T-helper 1 cell treated with Interleukin-12 subunit alpha and Interleukin-12 subunit beta and Interleukin-4 antibody, amounts not matched to agents 30 ng/mL and 1 ng/mL, for 36 hours (primary cell): ENCODE measurements around the gene RAB38. TPM values are rescaled to one million over a fixed set of nuclear protein-coding genes. Genes with fewer than 3 reads are reported as not detected.

ENCODE experiments used
- intact Hi-C: fragments of 100-400 bp; cut with micrococcal nuclease; formaldehyde crosslinking; loops from one replicate; pipeline ENCODE4 v1.15.1; 2024
- total RNA-seq: library from RNA; stranded (reverse); gene quantifications from 2 replicates; pipeline ENCODE4 v1.2.3, GENCODE V29; 2022

RAB38 gene
- total RNA-seq, 1 donor from 2014 or later = 2.6 TPM

GRCh38 chr11:88104408-88104807, 70.8 kb downstream of the RAB38 start:
- intact Hi-C loops = loop anchor here (5.0 kb wide), 2 partner anchors 68 to 198 kb away; no protein-coding TSS in a partner anchor

- intact Hi-C loops = loop anchor here (1.0 to 5.0 kb wide), 8 partner anchors 69 to 449 kb away; partner anchors contain the start of gene CTSC
Observed at GRCh38 chr11:88103337-88104206, 71.7 kb downstream of the RAB38 start.

- intact Hi-C loops = loop anchor here (2.0 to 5.0 kb wide), 3 partner anchors 70 to 382 kb away; no protein-coding TSS in a partner anchor
Observed at GRCh38 chr11:88102598-88102934, 72.7 kb downstream of the RAB38 start.

- intact Hi-C loops = loop anchor here (2.0 to 5.0 kb wide), 3 partner anchors 70 to 383 kb away; no protein-coding TSS in a partner anchor
Observed at GRCh38 chr11:88101881-88102597, 73.2 kb downstream of the RAB38 start.

GRCh38 chr11:88100151-88100550, 75.1 kb downstream of the RAB38 start:
- intact Hi-C loops = loop anchor here (5.0 kb wide), 2 partner anchors 72 to 202 kb away; no protein-coding TSS in a partner anchor

- intact Hi-C loops = no loop called here
Observed at GRCh38 chr11:88098289-88098688, 77.0 kb downstream of the RAB38 start.

GRCh38 chr11:88089134-88089533, 86.1 kb downstream of the RAB38 start:
- intact Hi-C loops = no loop called here

GRCh38 chr11:88087337-88087736, 87.9 kb downstream of the RAB38 start:
- intact Hi-C loops = no loop called here

GRCh38 chr11:88086297-88086696, 88.9 kb downstream of the RAB38 start:
- intact Hi-C loops = no loop called here

- intact Hi-C loops = no loop called here
Observed at GRCh38 chr11:88070437-88070836, 104.8 kb downstream of the RAB38 start.

- intact Hi-C loops = no loop called here
Observed at GRCh38 chr11:88068848-88069554, 106.2 kb downstream of the RAB38 start.

GRCh38 chr11:88066090-88066489, 109.2 kb downstream of the RAB38 start:
- intact Hi-C loops = no loop called here

- intact Hi-C loops = no loop called here
Observed at GRCh38 chr11:88064097-88064705, 111.0 kb downstream of the RAB38 start.

Other genes starting within 250 kb of the RAB38 start
- gene CTSC, start 162.3 kb upstream of the RAB38 start, total RNA-seq = 235 and 249 TPM in 2 replicates